ENCODE measurements around the gene DUSP5. TPM values are rescaled to one million over a fixed set of nuclear protein-coding genes. Genes with fewer than 3 reads are reported as not detected.

Gene DUSP5, protein sequence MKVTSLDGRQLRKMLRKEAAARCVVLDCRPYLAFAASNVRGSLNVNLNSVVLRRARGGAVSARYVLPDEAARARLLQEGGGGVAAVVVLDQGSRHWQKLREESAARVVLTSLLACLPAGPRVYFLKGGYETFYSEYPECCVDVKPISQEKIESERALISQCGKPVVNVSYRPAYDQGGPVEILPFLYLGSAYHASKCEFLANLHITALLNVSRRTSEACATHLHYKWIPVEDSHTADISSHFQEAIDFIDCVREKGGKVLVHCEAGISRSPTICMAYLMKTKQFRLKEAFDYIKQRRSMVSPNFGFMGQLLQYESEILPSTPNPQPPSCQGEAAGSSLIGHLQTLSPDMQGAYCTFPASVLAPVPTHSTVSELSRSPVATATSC
- 47.5 and 54.9 TPM in 2 replicates for total RNA-seq

DNA sequence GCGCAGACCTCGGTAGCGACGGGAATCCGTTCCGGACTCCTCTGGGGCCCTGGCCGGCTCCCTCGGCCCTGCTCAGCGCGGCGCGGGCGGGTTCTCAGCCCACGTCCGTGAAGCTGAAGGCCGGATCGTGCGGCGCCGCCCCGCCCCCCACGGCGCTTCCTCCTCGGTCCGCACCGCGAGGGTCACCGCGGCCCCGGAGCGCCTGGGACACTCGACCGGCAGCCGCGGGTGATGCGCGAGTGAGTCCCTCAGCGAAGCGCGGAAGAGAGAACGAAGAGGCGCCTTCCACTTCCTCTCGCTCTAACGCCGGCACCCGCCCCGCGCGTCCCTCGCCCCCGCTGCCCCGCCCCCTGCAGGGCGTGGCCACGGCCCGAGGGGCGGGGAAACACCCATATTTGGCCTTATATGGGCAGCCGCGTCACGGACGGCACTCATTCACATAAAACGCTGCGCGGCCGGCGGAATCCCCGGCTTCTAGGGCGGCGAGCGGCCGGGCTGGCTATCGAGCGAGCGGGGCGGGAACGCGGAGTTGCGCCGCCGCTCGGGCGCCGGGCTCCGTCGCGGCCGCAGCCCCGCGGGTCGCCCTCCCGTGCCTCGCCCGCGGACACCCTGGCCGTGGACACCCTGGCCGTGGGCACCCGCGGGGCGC, at the start of gene DUSP5:
DUSP5 (plus strand) TSS at position 470 of the 649 bp plus-strand sequence. CDS start 215 bp downstream, outside the sequence.

Other genes with a start within 250 kb of the DUSP5 start
- 6.3 and 8.4 TPM in 2 replicates for gene SMNDC1, start 193.0 kb upstream of the DUSP5 start, total RNA-seq
- 18.7 and 27.1 TPM in 2 replicates for gene SMC3, start 69.8 kb downstream of the DUSP5 start, total RNA-seq
- gene RBM20, start 146.4 kb downstream of the DUSP5 start, total RNA-seq = 1.1 and 1.6 TPM in 2 replicates